Loucy (cell line): ENCODE results near the gene RBM14.

Experiments
- CTCF ChIP-seq: fragments of 200-600 bp; sonication (generic); conservative IDR thresholded peaks from 2 replicates; pipeline ENCODE4 v1.5.1; 2014; ENCODE audit warnings: mild to moderate bottlenecking, antibody characterized with exemption, low read length
- EZH2phosphoT487 ChIP-seq: fragments of 200-600 bp; IDR thresholded peaks from 2 replicates; pipeline ENCODE4 v1.6.1; 2018; ENCODE audit warnings: antibody characterized with exemption, mild to moderate bottlenecking, moderate library complexity, borderline replicate concordance

GRCh38 chr11:66665369-66665768, 48.9 kb downstream of the RBM14 start:
- TF ChIP-seq EZH2phosphoT487 (no peak), CTCF (no peak)
